GM23338 (cell line): Measurements from ENCODE around the gene TUBGCP2. TPM values are rescaled to one million over a fixed set of nuclear protein-coding genes. Genes with fewer than 3 reads are reported as not detected.

Experiments used
- ATAC-seq: fragments of 200-7000 bp; cut with Tn5 transposase; 3 replicates; pipeline ENCODE4 v1.9.1; 2020
- DNase-seq: peaks from one replicate; pipeline ENCODE4 v3.0.0-alpha.2; 2015; ENCODE audit warnings: low spot score
- H2AFZ ChIP-seq: fragments of 200-600 bp; sonication (generic); 2 replicates; pipeline ENCODE4 v1.8.0; 2016; ENCODE audit warnings: antibody characterized with exemption, mild to moderate bottlenecking, moderate library complexity
- H3F3A ChIP-seq: fragments of 200-600 bp; sonication (generic); replicated peaks from 2 replicates; pipeline ENCODE4 v1.8.0; 2017; ENCODE audit warnings: antibody characterized with exemption, mixed run types, low read depth
- H3K27ac ChIP-seq: fragments of 200-600 bp; sonication (generic); 2 replicates; pipeline ENCODE4 v1.6.1; 2016; ENCODE audit warnings: low read depth
- H3K27me3 ChIP-seq: fragments of 200-600 bp; sonication (generic); 2 replicates; pipeline ENCODE4 v1.8.0; 2016; ENCODE audit warnings: mild to moderate bottlenecking, mixed run types, moderate library complexity; ENCODE audit not compliant: insufficient read depth
- H3K36me3 ChIP-seq: fragments of 200-600 bp; sonication (generic); 2 replicates; pipeline ENCODE4 v1.8.0; 2016; ENCODE audit warnings: mild to moderate bottlenecking; ENCODE audit not compliant: insufficient read depth
- H3K4me1 ChIP-seq: fragments of 200-600 bp; sonication (generic); 2 replicates; pipeline ENCODE4 v1.8.0; 2016; ENCODE audit warnings: mild to moderate bottlenecking, moderate library complexity; ENCODE audit not compliant: insufficient read depth
- H3K4me2 ChIP-seq: fragments of 200-600 bp; sonication (generic); 2 replicates; pipeline ENCODE4 v1.7.1; 2017; ENCODE audit warnings: mixed run types
- H3K4me3 ChIP-seq: fragments of 200-600 bp; sonication (generic); 2 replicates; pipeline ENCODE4 v1.6.1; 2016; ENCODE audit warnings: mixed run types
- H3K79me2 ChIP-seq: fragments of 200-600 bp; sonication (generic); replicated peaks from 2 replicates; pipeline ENCODE4 v1.8.0; 2017; ENCODE audit warnings: mild to moderate bottlenecking; ENCODE audit not compliant: insufficient read depth
- H3K9me2 ChIP-seq: fragments of 200-600 bp; sonication (generic); 2 replicates; pipeline ENCODE4 v1.8.0; 2017; ENCODE audit not compliant: insufficient read depth
- H4K20me1 ChIP-seq: fragments of 200-600 bp; sonication (generic); replicated peaks from 2 replicates; pipeline ENCODE4 v1.8.0; 2017; ENCODE audit warnings: mild to moderate bottlenecking; ENCODE audit not compliant: insufficient read depth
- H3K27ac Mint-ChIP-seq: 2 replicates; pipeline ENCODE4 v1.8.0; 2020; ENCODE audit warnings: inconsistent platforms, mild to moderate bottlenecking, moderate library complexity, mixed read lengths
- H3K27me3 Mint-ChIP-seq: 3 replicates; pipeline ENCODE4 v1.8.0; 2022; ENCODE audit warnings: low read depth, mild to moderate bottlenecking, moderate library complexity, mixed read lengths, inconsistent platforms; ENCODE audit not compliant: insufficient read depth, poor library complexity
- H3K36me3 Mint-ChIP-seq: 3 replicates; pipeline ENCODE4 v1.8.0; 2021; ENCODE audit warnings: low read depth, mild to moderate bottlenecking, inconsistent platforms, moderate library complexity, mixed read lengths
- H3K4me1 Mint-ChIP-seq: 3 replicates; pipeline ENCODE4 v1.8.0; 2020; ENCODE audit warnings: mild to moderate bottlenecking, inconsistent platforms, mixed read lengths
- H3K4me3 Mint-ChIP-seq: 3 replicates; pipeline ENCODE4 v1.8.0; 2021; ENCODE audit warnings: moderate library complexity, mild to moderate bottlenecking, inconsistent platforms, mixed read lengths
- H3K9me3 Mint-ChIP-seq: 3 replicates; pipeline ENCODE4 v1.8.0; 2020; ENCODE audit warnings: moderate library complexity, mild to moderate bottlenecking, inconsistent platforms, mixed read lengths
- CREB1 ChIP-seq: fragments of 250-450 bp; sonication (Bioruptor Pico); IDR thresholded peaks from 2 replicates; pipeline ENCODE4 v1.5.0; 2020; ENCODE audit warnings: low read depth, mild to moderate bottlenecking, moderate library complexity
- CTCF ChIP-seq, 2 experiments: fragments of 200-600 bp in 1 of 2; sonication (generic) in 1 of 2; conservative IDR thresholded peaks; 2 replicates each; pipeline versions ENCODE4 v1.5.1 to v1.6.1; 2016 to 2017; ENCODE audit warnings: antibody characterized with exemption in 2 of 2, low read depth in 2 of 2, mild to moderate bottlenecking in 2 of 2, moderate library complexity in 1 of 2
- ETS1 ChIP-seq: IDR thresholded peaks from 2 replicates; pipeline ENCODE4 v1.6.1; 2016; ENCODE audit warnings: antibody characterized with exemption
- EZH2 ChIP-seq: fragments of 200-600 bp; sonication (generic); IDR thresholded peaks from one replicate; pipeline ENCODE4 v1.8.0; 2017; ENCODE audit warnings: antibody characterized with exemption, mild to moderate bottlenecking, low read depth; ENCODE audit not compliant: unreplicated experiment
- EZH2phosphoT487 ChIP-seq: fragments of 200-600 bp; sonication (generic); IDR thresholded peaks from one replicate; pipeline ENCODE4 v1.8.1; 2018; ENCODE audit warnings: antibody characterized with exemption; ENCODE audit not compliant: unreplicated experiment
- JUNB ChIP-seq: IDR thresholded peaks from one replicate; pipeline ENCODE4 v1.6.1; 2016; ENCODE audit warnings: antibody characterized with exemption; ENCODE audit not compliant: unreplicated experiment
- NANOG ChIP-seq: IDR thresholded peaks from 2 replicates; pipeline ENCODE4 v1.6.1; 2016; ENCODE audit warnings: antibody characterized with exemption, borderline replicate concordance
- POLR2AphosphoS5 ChIP-seq: IDR thresholded peaks from 2 replicates; pipeline ENCODE4 v1.6.1; 2016; ENCODE audit warnings: antibody characterized with exemption, low read depth
- REST ChIP-seq: IDR thresholded peaks from one replicate; pipeline ENCODE4 v1.6.1; 2018; ENCODE audit warnings: antibody characterized with exemption; ENCODE audit not compliant: unreplicated experiment
- STAT1 ChIP-seq: IDR thresholded peaks from one replicate; pipeline ENCODE4 v1.6.1; 2016; ENCODE audit warnings: antibody characterized with exemption; ENCODE audit not compliant: unreplicated experiment
- ZNF114 ChIP-seq: fragments of 250-450 bp; sonication (Bioruptor Pico); IDR thresholded peaks from 2 replicates; pipeline ENCODE4 v1.5.0; 2020; ENCODE audit warnings: mild to moderate bottlenecking, moderate library complexity
- ZNF331 ChIP-seq: fragments of 250-450 bp; sonication (Bioruptor Pico); IDR thresholded peaks from 2 replicates; pipeline ENCODE4 v1.5.0; 2020; ENCODE audit warnings: low read depth, mild to moderate bottlenecking, moderate library complexity
- ZNF462 ChIP-seq: fragments of 250-450 bp; sonication (Bioruptor Pico); IDR thresholded peaks from 2 replicates; pipeline ENCODE4 v1.5.0; 2020; ENCODE audit warnings: mild to moderate bottlenecking, moderate library complexity
- long read RNA-seq: library from polyadenylated mRNA; unstranded; transcript quantifications from one replicate; pipeline ENCODE4 v2.0.0, GENCODE V29; 2020; ENCODE audit not compliant: unreplicated experiment
- polyA plus RNA-seq: library from polyadenylated mRNA; unstranded; fragments of >200 nt; fragmentation: Nextera tagmentation; extraction: Ambion mirVana; gene quantifications from 2 replicates; pipeline ENCODE4 v1.2.1, GENCODE V29; 2016
- total RNA-seq: library from RNA; depleted of rRNA; stranded (reverse); fragments of >200 nt; shearing (Covaris generic); gene quantifications from 2 replicates; pipeline ENCODE4 v1.2.3, GENCODE V29; 2014; rRNA removed

TUBGCP2 gene
- total RNA-seq: 51.5 and 67.7 TPM in 2 replicates
- 56.6 and 59.6 TPM in 2 replicates for polyA plus RNA-seq
- long read RNA-seq, full-length matches to known transcripts: 16 of 30 reads
- long read RNA-seq, partial matches to known transcripts: 11 of 30 reads
- long read RNA-seq, other reads (novel, unspliced or antisense): 3 of 30 reads

- Histone ChIP-seq H3K79me2 (peaks cover 43% of the 10 kb centered on the region), H2AFZ (no peak within 1 kb of the TSS)
Measured at GRCh38 chr10:133308421-133309099, at the start of gene TUBGCP2, which contains the start of gene ZNF511. TUBGCP2 (minus strand) TSS chr10:133308872; CDS start chr10:133302941, 5,931 bp downstream. ZNF511 (plus strand) TSS chr10:133308914; CDS start chr10:133308944, 30 bp downstream.

More at GRCh38 chr10:133308421-133309099, at the start of gene TUBGCP2, which contains the start of gene ZNF511:
- Mint-ChIP-seq H3K9me3 (peaks cover 2% of the 10 kb centered on the region; the same call in 2 of the 3 replicates), H3K4me3 (peak within 1 kb of the TSS; percentile 97), H3K27ac (peak within 1 kb of the TSS; percentile 93), H3K36me3 (peaks cover 22% of the 10 kb centered on the region), H3K27me3 (peaks cover 6% of the 10 kb centered on the region), H3K4me1 (peaks cover 4% of the 10 kb centered on the region)
- Histone ChIP-seq H3K9me2 (no peaks in the 10 kb centered on the region), H3K27ac (peak within 1 kb of the TSS; percentile 88), H4K20me1 (peaks cover 24% of the 10 kb centered on the region), H3K4me2 (peak within 1 kb of the TSS; percentile 100), H3K4me1 (peaks cover 10% of the 10 kb centered on the region; the same call in 1 of the 2 replicates), H3K27me3 (no peaks in the 10 kb centered on the region), H3K36me3 (peaks cover 5% of the 10 kb centered on the region; the same call in 1 of the 2 replicates), H3F3A (peaks cover 18% of the 10 kb centered on the region), H3K4me3 (peak within 1 kb of the TSS; percentile 98)
- DNase-seq: peak; percentile 81
- peak; percentile 79 for ATAC-seq
- TF ChIP-seq EZH2 (no peak), REST (no peak), CTCF (conservative IDR thresholded peaks at IDR 0.05; ENCODE audit: low read depth in 2 of 2) (0 out of 4 replicates have a peak, but pooled peaks of 1 of the 2 experiments have one; percentile 19), POLR2AphosphoS5 (peak; percentile 62), STAT1 (no peak), CREB1 (peak; percentile 98), EZH2phosphoT487 (no peak), JUNB (no peak), NANOG (no peak), ZNF462 (CRISPR knock-in tag) (no peak), ZNF331 (no peak), ZNF114 (CRISPR knock-in tag) (no peak), ETS1 (peak; percentile 69)
